ENCODE data around the gene FYN.

The FYN gene

DNA sequence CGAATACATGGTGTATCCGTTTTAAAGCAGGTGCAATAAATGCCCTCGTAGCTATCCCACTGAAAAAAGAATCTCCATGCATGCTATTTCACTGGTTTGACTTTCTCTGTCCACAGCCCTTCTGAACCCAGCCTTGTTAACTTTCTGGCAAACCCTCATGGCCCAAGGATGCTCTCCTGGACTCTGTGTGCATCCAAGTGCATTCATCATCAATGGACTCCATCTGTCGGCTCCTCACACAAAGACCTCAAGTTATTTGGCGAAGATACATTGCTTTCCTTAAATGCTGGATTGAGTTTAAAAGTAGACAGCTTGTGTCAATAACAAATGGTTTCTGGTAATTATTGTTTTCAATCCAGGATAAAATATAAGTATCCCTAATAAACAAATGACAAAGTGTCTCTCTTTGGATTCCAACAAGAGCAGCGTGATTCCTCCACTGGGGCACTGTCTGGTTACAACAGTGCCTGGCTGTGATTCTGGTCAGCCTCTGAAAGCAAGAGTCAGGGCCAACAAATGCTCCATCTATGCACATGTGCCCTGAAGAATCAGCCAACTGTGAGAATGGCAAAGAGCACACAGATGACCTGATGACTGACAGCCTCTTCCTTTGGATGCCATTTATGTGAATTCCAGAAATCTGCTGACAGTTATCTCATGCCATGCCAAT is 55.7 kb downstream of the FYN start:
- TF ChIP-seq CTCF (conservative IDR thresholded peaks at IDR 0.05) = no peak
- no peak for TF ChIP-seq ZFX (IDR thresholded peaks at IDR 0.05)
- no peak overlapping the region for H3K27ac ChIP-seq

DNA sequence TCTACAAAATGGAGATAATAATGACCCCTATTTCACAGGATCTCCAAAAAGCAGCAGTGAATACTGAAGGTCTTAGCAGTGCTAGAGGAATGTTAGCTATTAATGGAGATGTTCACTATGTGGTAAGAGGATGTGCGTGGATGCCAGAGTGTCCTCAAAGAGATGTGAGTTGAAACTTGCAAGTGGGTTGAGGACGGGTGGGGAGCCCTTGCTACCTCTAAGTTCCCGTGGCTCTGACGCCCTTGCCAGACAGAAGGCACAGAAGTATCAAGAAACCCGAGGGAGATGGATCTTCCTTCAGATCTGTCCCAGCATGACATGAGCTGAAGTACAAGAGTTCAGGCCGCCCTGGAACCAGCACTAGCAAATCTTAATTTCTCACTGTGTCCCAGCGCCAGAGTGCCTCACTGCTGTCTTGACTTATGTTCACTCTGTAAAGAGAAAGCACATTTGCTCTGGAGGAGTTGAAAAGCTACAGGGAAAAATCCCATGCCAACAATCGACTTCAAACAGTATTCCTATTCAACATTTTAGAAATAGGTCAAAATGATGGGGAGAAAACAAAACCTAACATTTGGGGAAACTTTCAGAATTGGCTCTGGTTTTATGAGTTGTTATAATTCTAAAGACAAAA is 59.5 kb downstream of the FYN start:
- no peak overlapping the region for H3K27ac ChIP-seq
- TF ChIP-seq CTCF (conservative IDR thresholded peaks at IDR 0.05) (no peak), ZFX (IDR thresholded peaks at IDR 0.05) (no peak)

- TF ChIP-seq ZFX (IDR thresholded peaks at IDR 0.05) (no peak), CTCF (conservative IDR thresholded peaks at IDR 0.05) (no peak)
- no peak overlapping the region for H3K27ac ChIP-seq
These were observed 60.0 kb downstream of the FYN start for GRCh38 chr6:111813237-111813636.

GRCh38 chr6:111812060-111813038 is 60.9 kb downstream of the FYN start:
- H3K27ac ChIP-seq = no peak overlapping the region
- TF ChIP-seq CTCF (conservative IDR thresholded peaks at IDR 0.05) = no peak
- no peak for TF ChIP-seq ZFX (IDR thresholded peaks at IDR 0.05)

GRCh38 chr6:111810294-111811131 is 62.7 kb downstream of the FYN start:
- TF ChIP-seq CTCF (conservative IDR thresholded peaks at IDR 0.05) (no peak), ZFX (IDR thresholded peaks at IDR 0.05) (no peak)

DNA sequence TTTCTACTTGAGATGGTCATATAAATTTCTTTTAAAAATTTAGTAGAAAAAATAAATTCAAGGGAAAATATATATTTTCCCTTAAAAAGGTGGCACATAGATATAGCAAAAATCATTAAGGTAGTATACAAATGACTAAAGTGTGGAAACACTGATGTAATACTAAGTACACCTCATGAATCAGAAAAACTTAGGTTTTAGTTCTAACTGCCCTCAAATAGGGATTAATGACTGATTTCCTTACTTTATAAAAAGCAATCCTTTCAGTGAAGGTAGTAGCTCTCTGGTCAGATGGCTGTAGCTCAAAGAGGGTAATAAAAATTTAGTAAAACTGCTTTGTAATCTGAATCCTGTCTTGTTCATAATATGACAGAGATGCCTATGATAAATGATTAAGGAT is 63.5 kb downstream of the FYN start:
- H3K27ac ChIP-seq = no peak overlapping the region
- TF ChIP-seq ZFX (IDR thresholded peaks at IDR 0.05) (no peak), CTCF (conservative IDR thresholded peaks at IDR 0.05) (no peak)

More at GRCh38 chr6:111810294-111811131, 62.7 kb downstream of the FYN start:
- no peak overlapping the region for H3K27ac ChIP-seq

All from C4-2B (cell line).